Inferior parietal cortex (tissue), 1 donor: Measurements from ENCODE around the gene PITPNC1.
"Not testable (repeated sequence)": the region's sequence is repeated elsewhere in the genome, so short reads cannot be mapped to it uniquely, and the experiment has no call there.

ENCODE experiments used
- DNase-seq: peaks from one replicate; pipeline ENCODE4 v3.0.0-alpha.2; 2016; ENCODE audit errors: extremely low spot score

The PITPNC1 gene

GRCh38 chr17:67619555-67619954, 242.5 kb downstream of the PITPNC1 start:
- no peak for DNase-seq

- no peak for DNase-seq
Observed at GRCh38 chr17:67620088-67620487, 243.0 kb downstream of the PITPNC1 start.

- no peak for DNase-seq
Observed at GRCh38 chr17:67620636-67621035, 243.6 kb downstream of the PITPNC1 start.

GRCh38 chr17:67623767-67624166, 246.7 kb downstream of the PITPNC1 start:
- DNase-seq: no peak

- no peak for DNase-seq
Observed at GRCh38 chr17:67624886-67625656, 248.0 kb downstream of the PITPNC1 start.

- no peak for DNase-seq
Observed at GRCh38 chr17:67625971-67626370, 248.9 kb downstream of the PITPNC1 start.

- no peak for DNase-seq
Observed at GRCh38 chr17:67628580-67629013, 251.5 kb downstream of the PITPNC1 start.

- no peak for DNase-seq
Observed at GRCh38 chr17:67629971-67630320, 252.9 kb downstream of the PITPNC1 start.

GRCh38 chr17:67630836-67631235, 253.8 kb downstream of the PITPNC1 start:
- DNase-seq: not testable (repeated sequence)

GRCh38 chr17:67632141-67632540, 255.1 kb downstream of the PITPNC1 start:
- no peak for DNase-seq

GRCh38 chr17:67633751-67634211, 256.7 kb downstream of the PITPNC1 start:
- DNase-seq: no peak

GRCh38 chr17:67635681-67636080, 258.6 kb downstream of the PITPNC1 start:
- no peak for DNase-seq

- no peak for DNase-seq
Observed at GRCh38 chr17:67636312-67636711, 259.2 kb downstream of the PITPNC1 start.

GRCh38 chr17:67636834-67637520, 259.9 kb downstream of the PITPNC1 start:
- no peak for DNase-seq

- no peak for DNase-seq
Observed at GRCh38 chr17:67637901-67638641, 261.0 kb downstream of the PITPNC1 start.

GRCh38 chr17:67638871-67639270, 261.8 kb downstream of the PITPNC1 start:
- no peak for DNase-seq

- DNase-seq: no peak
Observed at GRCh38 chr17:67639555-67639954, 262.5 kb downstream of the PITPNC1 start.

GRCh38 chr17:67639979-67640378, 262.9 kb downstream of the PITPNC1 start:
- no peak for DNase-seq

GRCh38 chr17:67642488-67642887, 265.4 kb downstream of the PITPNC1 start:
- DNase-seq: no peak

GRCh38 chr17:67644061-67644460, 267.0 kb downstream of the PITPNC1 start:
- DNase-seq: no peak

- not testable (repeated sequence) for DNase-seq
Observed at GRCh38 chr17:67645195-67645594, 268.1 kb downstream of the PITPNC1 start.

GRCh38 chr17:67646472-67646871, 269.4 kb downstream of the PITPNC1 start:
- no peak for DNase-seq
